Measurements from ENCODE around the gene BPIFB6. TPM values are rescaled to one million over a fixed set of nuclear protein-coding genes. Genes with fewer than 3 reads are reported as not detected.

The BPIFB6 gene
- total and polyA plus RNA-seq, 2 of the 4 experiments (the other 2 are of a cell fraction): not detected

DNA sequence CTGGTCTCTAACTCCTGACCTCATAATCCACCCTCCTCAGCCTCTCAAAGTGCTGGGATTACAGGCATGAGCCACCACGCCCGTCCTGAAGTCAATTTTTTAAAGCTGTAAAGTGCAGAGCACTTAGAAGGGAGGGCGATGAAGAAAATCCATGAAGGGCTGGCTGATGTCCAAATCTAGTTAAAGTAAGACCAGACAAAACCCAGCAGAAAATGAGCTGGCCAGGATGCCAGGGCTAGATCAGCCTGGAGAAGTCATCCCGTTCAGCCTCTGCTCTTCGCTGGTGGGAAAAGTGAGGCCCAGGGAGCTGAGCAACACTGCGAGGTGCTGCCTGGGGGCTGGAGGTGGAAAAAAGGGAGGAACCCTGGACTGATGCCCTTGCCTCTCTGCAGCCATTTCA is 51.1 kb downstream of the BPIFB6 start:
- H3K4ac ChIP-seq (ENCODE audit: low read depth, low read length): no peak overlapping the region
- in situ Hi-C loops (cut with MboI; ENCODE audit: low sequenced_read_pairs): no loop called here
- TF ChIP-seq BHLHE40 (IDR thresholded peaks at IDR 0.05; ENCODE audit: low read depth, low read length) (no peak), MAFK (IDR thresholded peaks at IDR 0.05; ENCODE audit: low read depth, low read length) (no peak), NFE2L2 (IDR thresholded peaks at IDR 0.05; ENCODE audit: low read depth, low read length) (no peak), POLR2A (IDR thresholded peaks at IDR 0.05; ENCODE audit: low read depth, low read length) (no peak), RAD21 (IDR thresholded peaks at IDR 0.05; ENCODE audit: low read length) (no peak), RFX5 (IDR thresholded peaks at IDR 0.05; ENCODE audit: low read depth, low read length) (no peak), FOS (IDR thresholded peaks at IDR 0.05; ENCODE audit: low read depth, low read length) (no peak), MAZ (IDR thresholded peaks at IDR 0.05; ENCODE audit: borderline replicate concordance, low read depth, low read length) (no peak), CEBPB (IDR thresholded peaks at IDR 0.05; ENCODE audit: low read depth, low read length) (no peak), CHD1 (IDR thresholded peaks at IDR 0.05; ENCODE audit: low read depth, low read length) (no peak), RCOR1 (IDR thresholded peaks at IDR 0.05; ENCODE audit: insufficient replicate concordance, low read length) (no peak), SMC3 (IDR thresholded peaks at IDR 0.05; ENCODE audit: low read depth, low read length) (no peak), MXI1 (IDR thresholded peaks at IDR 0.05; ENCODE audit: borderline replicate concordance, low read depth, low read length) (no peak)
- TF ChIP-seq, protein P1, sequence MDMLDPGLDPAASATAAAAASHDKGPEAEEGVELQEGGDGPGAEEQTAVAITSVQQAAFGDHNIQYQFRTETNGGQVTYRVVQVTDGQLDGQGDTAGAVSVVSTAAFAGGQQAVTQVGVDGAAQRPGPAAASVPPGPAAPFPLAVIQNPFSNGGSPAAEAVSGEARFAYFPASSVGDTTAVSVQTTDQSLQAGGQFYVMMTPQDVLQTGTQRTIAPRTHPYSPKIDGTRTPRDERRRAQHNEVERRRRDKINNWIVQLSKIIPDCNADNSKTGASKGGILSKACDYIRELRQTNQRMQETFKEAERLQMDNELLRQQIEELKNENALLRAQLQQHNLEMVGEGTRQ (IDR thresholded peaks at IDR 0.05; ENCODE audit: low read depth, low read length): no peak
- TF ChIP-seq, protein P2, sequence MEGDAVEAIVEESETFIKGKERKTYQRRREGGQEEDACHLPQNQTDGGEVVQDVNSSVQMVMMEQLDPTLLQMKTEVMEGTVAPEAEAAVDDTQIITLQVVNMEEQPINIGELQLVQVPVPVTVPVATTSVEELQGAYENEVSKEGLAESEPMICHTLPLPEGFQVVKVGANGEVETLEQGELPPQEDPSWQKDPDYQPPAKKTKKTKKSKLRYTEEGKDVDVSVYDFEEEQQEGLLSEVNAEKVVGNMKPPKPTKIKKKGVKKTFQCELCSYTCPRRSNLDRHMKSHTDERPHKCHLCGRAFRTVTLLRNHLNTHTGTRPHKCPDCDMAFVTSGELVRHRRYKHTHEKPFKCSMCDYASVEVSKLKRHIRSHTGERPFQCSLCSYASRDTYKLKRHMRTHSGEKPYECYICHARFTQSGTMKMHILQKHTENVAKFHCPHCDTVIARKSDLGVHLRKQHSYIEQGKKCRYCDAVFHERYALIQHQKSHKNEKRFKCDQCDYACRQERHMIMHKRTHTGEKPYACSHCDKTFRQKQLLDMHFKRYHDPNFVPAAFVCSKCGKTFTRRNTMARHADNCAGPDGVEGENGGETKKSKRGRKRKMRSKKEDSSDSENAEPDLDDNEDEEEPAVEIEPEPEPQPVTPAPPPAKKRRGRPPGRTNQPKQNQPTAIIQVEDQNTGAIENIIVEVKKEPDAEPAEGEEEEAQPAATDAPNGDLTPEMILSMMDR (conservative IDR thresholded peaks at IDR 0.05; ENCODE audit: low read depth, low read length): no peak
- TF ChIP-seq, protein P3, sequence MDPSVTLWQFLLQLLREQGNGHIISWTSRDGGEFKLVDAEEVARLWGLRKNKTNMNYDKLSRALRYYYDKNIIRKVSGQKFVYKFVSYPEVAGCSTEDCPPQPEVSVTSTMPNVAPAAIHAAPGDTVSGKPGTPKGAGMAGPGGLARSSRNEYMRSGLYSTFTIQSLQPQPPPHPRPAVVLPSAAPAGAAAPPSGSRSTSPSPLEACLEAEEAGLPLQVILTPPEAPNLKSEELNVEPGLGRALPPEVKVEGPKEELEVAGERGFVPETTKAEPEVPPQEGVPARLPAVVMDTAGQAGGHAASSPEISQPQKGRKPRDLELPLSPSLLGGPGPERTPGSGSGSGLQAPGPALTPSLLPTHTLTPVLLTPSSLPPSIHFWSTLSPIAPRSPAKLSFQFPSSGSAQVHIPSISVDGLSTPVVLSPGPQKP (IDR thresholded peaks at IDR 0.05; ENCODE audit: borderline replicate concordance, low read depth, low read length): no peak
- H2BK15ac ChIP-seq (ENCODE audit: low read depth, low read length): no peak overlapping the region
- BruUV-seq (replicated peaks): no TSS peak
- H3K56ac ChIP-seq (ENCODE audit: extremely low read depth, insufficient read depth, low read length): no peak overlapping the region
- intact Hi-C loops (cut with micrococcal nuclease): no loop called here
- no peak overlapping the region for H2AK5ac ChIP-seq (ENCODE audit: low read depth, low read length)
- dilution Hi-C loops (cut with HindIII; ENCODE audit: low sequenced_read_pairs, unreplicated experiment): no loop called here
- H3K27me3 ChIP-seq (ENCODE audit: control insufficient read depth, insufficient read depth, low read length): peaks cover 3% of the 10 kb centered on the region; the same call in 1 of the 2 replicates
- no peak overlapping the region for H3K27ac ChIP-seq (ENCODE audit: insufficient read depth, low read length)
- no peaks in the 10 kb centered on the region for H4K20me1 ChIP-seq (ENCODE audit: insufficient read depth, low read length)
- no peak overlapping the region for H2BK5ac ChIP-seq (ENCODE audit: low read depth, low read length, poor library complexity, severe bottlenecking)
- no peaks in the 10 kb centered on the region for H3K9me3 ChIP-seq (ENCODE audit: control insufficient read depth, insufficient read depth, low read length)
- no peaks in the 10 kb centered on the region for H3K9me1 ChIP-seq (ENCODE audit: insufficient read depth, low read length)
- no peak overlapping the region for H3K18ac ChIP-seq (ENCODE audit: low read depth, low read length)
- H2AFZ ChIP-seq (replicated peaks; ENCODE audit: low read length, poor library complexity): no peak overlapping the region
- ATAC-seq (ENCODE audit: low read depth) (no peak), DNase-seq (no peak)
- H3K36me3 ChIP-seq (ENCODE audit: control insufficient read depth, insufficient read depth, low read length): no peaks in the 10 kb centered on the region
- H3K4me1 ChIP-seq (ENCODE audit: control insufficient read depth, insufficient read depth, low read length): no peaks in the 10 kb centered on the region
- no peak overlapping the region for H2BK20ac ChIP-seq (ENCODE audit: low read depth, low read length)
- H4K8ac ChIP-seq (ENCODE audit: low read depth in 2 of 2, low read length in 2 of 2): no peak overlapping the region
- no CpG with 5 or more reads among the region's 6 CpGs for WGBS, 2 experiments (ENCODE audit: extremely low coverage in 2 of 2, insufficient read length in 1 of 2)
- no peak overlapping the region for H3K4me3 ChIP-seq (ENCODE audit: insufficient read depth, low read depth, low read length)
- CTCF ChIA-PET: no interaction called here
- no peak overlapping the region for H4K91ac ChIP-seq (ENCODE audit: insufficient read depth, low read depth, low read length)
- no peak overlapping the region for H3K9ac ChIP-seq (ENCODE audit: low read depth, low read length)
- no peak overlapping the region for H4K5ac ChIP-seq (ENCODE audit: low read depth, low read length)
- H2AK9ac ChIP-seq (replicated peaks; ENCODE audit: low read depth, low read length, poor library complexity): no peak overlapping the region
- H3K4me2 ChIP-seq (ENCODE audit: low read depth, low read length): no peak overlapping the region
- no peak overlapping the region for H2BK120ac ChIP-seq (ENCODE audit: low read depth, low read length)
- no peaks in the 10 kb centered on the region for H3K79me1 ChIP-seq (ENCODE audit: low read depth in 1 of 2, low read length in 2 of 2)
- no peak overlapping the region for H3K14ac ChIP-seq (replicated peaks; ENCODE audit: low read depth, low read length)
- no peak overlapping the region for H3K23ac ChIP-seq (ENCODE audit: low read depth, low read length)
- POLR2A ChIA-PET (ENCODE audit: unreplicated experiment): no interaction called here

Data from IMR-90 (cell line).